GM21526 (cell line): ENCODE measurements around the gene COL18A1.

Experiments used
- ATAC-seq: cut with Tn5 transposase; IDR thresholded peaks from one replicate; pipeline ENCODE4 v1.9.1; 2021; ENCODE audit warnings: moderate library complexity; ENCODE audit not compliant: unreplicated experiment, low FRiP score

The COL18A1 gene

GRCh38 chr21:45410865-45411809 is 6.2 kb downstream of the COL18A1 start:
- no peak for ATAC-seq

GRCh38 chr21:45411810-45412206 is 6.8 kb downstream of the COL18A1 start:
- no peak for ATAC-seq

- ATAC-seq, result no peak
Measured at GRCh38 chr21:45412491-45412890, 7.5 kb downstream of the COL18A1 start.

GRCh38 chr21:45412909-45413611 is 8.1 kb downstream of the COL18A1 start:
- ATAC-seq, result no peak

GRCh38 chr21:45413922-45414321 is 9.0 kb downstream of the COL18A1 start:
- ATAC-seq, result no peak

- ATAC-seq, result no peak
Measured at GRCh38 chr21:45414396-45415187, 9.6 kb downstream of the COL18A1 start.

- ATAC-seq, result no peak
Measured at GRCh38 chr21:45415188-45415942, 10.4 kb downstream of the COL18A1 start.

GRCh38 chr21:45415943-45416611 is 11.1 kb downstream of the COL18A1 start:
- ATAC-seq, result no peak

- ATAC-seq, result no peak
Measured at GRCh38 chr21:45416620-45417019, 11.7 kb downstream of the COL18A1 start.

GRCh38 chr21:45417256-45417950 is 12.4 kb downstream of the COL18A1 start:
- no peak for ATAC-seq

GRCh38 chr21:45417951-45418300 is 13.0 kb downstream of the COL18A1 start:
- ATAC-seq, result no peak

- no peak for ATAC-seq
Measured at GRCh38 chr21:45418301-45419071, 13.5 kb downstream of the COL18A1 start.

GRCh38 chr21:45419162-45419561 is 14.2 kb downstream of the COL18A1 start:
- no peak for ATAC-seq

- no peak for ATAC-seq
Measured at GRCh38 chr21:45420061-45421041, 15.4 kb downstream of the COL18A1 start.

- ATAC-seq, result no peak
Measured at GRCh38 chr21:45421071-45421845, 16.3 kb downstream of the COL18A1 start.
